Mesothelial cell of epicardium (in vitro differentiated cells): ENCODE results near the gene CP. TPM values are rescaled to one million over a fixed set of nuclear protein-coding genes. Genes with fewer than 3 reads are reported as not detected.
"Not testable (repeated sequence)": the region's sequence is repeated elsewhere in the genome, so short reads cannot be mapped to it uniquely, and the experiment has no call there.

ENCODE experiments used
- DNase-seq, 2 experiments: peaks; one replicate each; pipeline ENCODE4 v3.0.0; 2021; ENCODE audit warnings: low spot score in 2 of 2; ENCODE audit not compliant: unreplicated experiment in 2 of 2
- H3K27ac Mint-ChIP-seq: 2 replicates; pipeline ENCODE4 v1.8.0; 2021; ENCODE audit warnings: mixed read lengths
- H3K27me3 Mint-ChIP-seq: 2 replicates; pipeline ENCODE4 v1.8.0; 2021; ENCODE audit warnings: low read depth, mixed read lengths
- H3K36me3 Mint-ChIP-seq: 2 replicates; pipeline ENCODE4 v1.8.0; 2021; ENCODE audit warnings: mixed read lengths
- H3K4me1 Mint-ChIP-seq: 2 replicates; pipeline ENCODE4 v1.8.0; 2021; ENCODE audit warnings: mixed read lengths
- H3K4me3 Mint-ChIP-seq: 2 replicates; pipeline ENCODE4 v1.8.0; 2021; ENCODE audit warnings: mild to moderate bottlenecking, moderate library complexity, mixed read lengths
- H3K9me3 Mint-ChIP-seq: 2 replicates; pipeline ENCODE4 v1.8.0; 2021; ENCODE audit warnings: mixed read lengths
- total RNA-seq: library from RNA; stranded (reverse); gene quantifications from 3 replicates; pipeline ENCODE4 v1.2.1, GENCODE V29; 2021
- TF ChIP-seq, protein P1 (sequence below): fragments of 200-600 bp; sonication (generic); IDR thresholded peaks from one replicate; pipeline ENCODE4 v1.5.0; 2021; ENCODE audit warnings: antibody characterized with exemption; ENCODE audit not compliant: unreplicated experiment

CP gene
- total RNA-seq, 1 donor from 2014 or later: 22.6 TPM

DNA sequence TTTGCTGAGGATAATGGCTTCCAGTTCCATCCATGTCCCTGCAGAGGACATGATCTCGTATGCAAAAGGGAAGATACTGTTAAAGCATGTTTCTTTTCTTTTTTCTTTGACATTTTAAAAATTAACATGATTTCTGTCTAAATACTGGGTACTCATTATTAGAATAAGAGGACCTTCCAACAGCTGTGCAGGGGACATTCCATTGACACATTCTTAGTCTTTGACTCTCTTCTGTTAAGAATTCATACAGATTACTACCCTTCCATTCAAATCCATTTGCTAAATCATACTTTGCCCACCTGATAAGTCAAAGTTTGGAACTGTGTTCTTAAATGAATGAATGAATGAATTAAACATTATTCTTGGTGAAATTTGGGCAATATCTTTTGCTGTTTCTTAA, 5.1 kb upstream of the CP start:
- no peak for DNase-seq
- TF ChIP-seq, protein P1, sequence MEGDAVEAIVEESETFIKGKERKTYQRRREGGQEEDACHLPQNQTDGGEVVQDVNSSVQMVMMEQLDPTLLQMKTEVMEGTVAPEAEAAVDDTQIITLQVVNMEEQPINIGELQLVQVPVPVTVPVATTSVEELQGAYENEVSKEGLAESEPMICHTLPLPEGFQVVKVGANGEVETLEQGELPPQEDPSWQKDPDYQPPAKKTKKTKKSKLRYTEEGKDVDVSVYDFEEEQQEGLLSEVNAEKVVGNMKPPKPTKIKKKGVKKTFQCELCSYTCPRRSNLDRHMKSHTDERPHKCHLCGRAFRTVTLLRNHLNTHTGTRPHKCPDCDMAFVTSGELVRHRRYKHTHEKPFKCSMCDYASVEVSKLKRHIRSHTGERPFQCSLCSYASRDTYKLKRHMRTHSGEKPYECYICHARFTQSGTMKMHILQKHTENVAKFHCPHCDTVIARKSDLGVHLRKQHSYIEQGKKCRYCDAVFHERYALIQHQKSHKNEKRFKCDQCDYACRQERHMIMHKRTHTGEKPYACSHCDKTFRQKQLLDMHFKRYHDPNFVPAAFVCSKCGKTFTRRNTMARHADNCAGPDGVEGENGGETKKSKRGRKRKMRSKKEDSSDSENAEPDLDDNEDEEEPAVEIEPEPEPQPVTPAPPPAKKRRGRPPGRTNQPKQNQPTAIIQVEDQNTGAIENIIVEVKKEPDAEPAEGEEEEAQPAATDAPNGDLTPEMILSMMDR: no peak
- Mint-ChIP-seq H3K36me3 (no peaks in the 10 kb centered on the region), H3K9me3 (peaks cover 5% of the 10 kb centered on the region), H3K4me1 (peaks cover 33% of the 10 kb centered on the region), H3K27ac (no peak overlapping the region), H3K27me3 (no peaks in the 10 kb centered on the region), H3K4me3 (no peak overlapping the region)

DNA sequence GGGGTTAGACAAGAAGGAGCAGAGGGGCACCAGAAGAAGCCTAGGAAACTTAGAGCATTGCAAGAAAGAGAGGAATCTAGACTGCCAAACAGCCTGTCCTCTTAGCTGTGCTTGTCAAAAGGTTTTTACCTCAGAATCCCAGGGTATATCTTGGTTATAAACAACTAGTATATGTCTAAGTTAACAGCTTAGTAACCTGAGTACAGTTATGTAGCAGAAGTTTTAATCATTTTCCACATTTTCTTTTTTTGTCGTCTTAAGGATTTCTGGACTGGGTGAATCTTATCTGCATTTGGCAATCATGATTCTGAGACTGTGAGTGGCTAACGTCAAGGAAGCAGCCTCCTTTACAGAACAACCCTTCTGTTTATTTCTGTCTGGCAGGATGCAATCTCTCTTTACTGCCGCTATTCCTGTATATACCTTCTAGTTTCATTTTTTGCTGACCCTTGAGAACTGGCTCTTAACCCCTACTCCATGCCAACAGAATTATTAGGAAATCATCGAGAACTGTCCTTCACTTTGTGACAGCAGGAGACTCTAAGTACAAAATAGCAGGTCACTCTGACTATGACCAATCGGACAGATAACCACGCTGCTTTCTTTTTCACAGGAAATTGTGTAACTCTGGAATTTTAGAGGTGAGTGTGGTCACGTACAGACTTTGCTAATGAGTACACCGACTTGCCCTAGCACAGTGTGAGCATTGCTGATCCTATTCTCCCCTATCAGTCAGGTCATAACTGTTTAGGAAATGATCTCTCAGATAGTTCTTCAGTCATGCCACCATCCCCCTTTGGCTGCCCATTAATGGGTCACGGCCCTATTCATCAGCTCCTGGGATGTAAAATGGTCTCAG, 3.3 kb upstream of the CP start:
- H3K4me1 Mint-ChIP-seq: peaks cover 33% of the 10 kb centered on the region
- H3K27me3 Mint-ChIP-seq: no peaks in the 10 kb centered on the region
- peak overlapping the region; percentile 95 for H3K27ac Mint-ChIP-seq
- peak overlapping the region; percentile 56 for H3K4me3 Mint-ChIP-seq
- H3K36me3 Mint-ChIP-seq: no peaks in the 10 kb centered on the region
- TF ChIP-seq, protein P1: no peak
- no peak for DNase-seq
- H3K9me3 Mint-ChIP-seq: no peaks in the 10 kb centered on the region

DNA sequence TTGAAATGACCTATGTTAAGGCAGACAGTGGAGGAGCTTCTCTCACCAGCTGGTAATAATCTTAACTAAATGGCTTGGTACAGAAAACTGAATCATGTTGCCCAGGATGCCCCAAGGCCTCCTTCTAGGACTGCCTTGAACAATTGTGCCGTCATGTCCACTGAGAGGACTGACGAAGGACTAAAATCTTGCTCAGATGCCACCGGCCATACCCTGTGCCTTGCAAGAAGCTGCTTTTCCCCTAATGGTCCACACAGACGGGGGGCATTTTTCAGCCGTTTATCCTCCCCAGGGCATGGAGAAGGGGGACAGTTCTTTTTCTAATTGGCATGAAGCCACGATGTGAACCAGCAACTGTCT, 1.8 kb upstream of the CP start:
- Mint-ChIP-seq H3K4me1 (peaks cover 34% of the 10 kb centered on the region), H3K4me3 (no peak overlapping the region), H3K9me3 (peaks cover 4% of the 10 kb centered on the region), H3K36me3 (no peaks in the 10 kb centered on the region), H3K27ac (peak overlapping the region; percentile 82), H3K27me3 (no peaks in the 10 kb centered on the region)
- DNase-seq: no peak
- TF ChIP-seq, protein P1: no peak

DNA sequence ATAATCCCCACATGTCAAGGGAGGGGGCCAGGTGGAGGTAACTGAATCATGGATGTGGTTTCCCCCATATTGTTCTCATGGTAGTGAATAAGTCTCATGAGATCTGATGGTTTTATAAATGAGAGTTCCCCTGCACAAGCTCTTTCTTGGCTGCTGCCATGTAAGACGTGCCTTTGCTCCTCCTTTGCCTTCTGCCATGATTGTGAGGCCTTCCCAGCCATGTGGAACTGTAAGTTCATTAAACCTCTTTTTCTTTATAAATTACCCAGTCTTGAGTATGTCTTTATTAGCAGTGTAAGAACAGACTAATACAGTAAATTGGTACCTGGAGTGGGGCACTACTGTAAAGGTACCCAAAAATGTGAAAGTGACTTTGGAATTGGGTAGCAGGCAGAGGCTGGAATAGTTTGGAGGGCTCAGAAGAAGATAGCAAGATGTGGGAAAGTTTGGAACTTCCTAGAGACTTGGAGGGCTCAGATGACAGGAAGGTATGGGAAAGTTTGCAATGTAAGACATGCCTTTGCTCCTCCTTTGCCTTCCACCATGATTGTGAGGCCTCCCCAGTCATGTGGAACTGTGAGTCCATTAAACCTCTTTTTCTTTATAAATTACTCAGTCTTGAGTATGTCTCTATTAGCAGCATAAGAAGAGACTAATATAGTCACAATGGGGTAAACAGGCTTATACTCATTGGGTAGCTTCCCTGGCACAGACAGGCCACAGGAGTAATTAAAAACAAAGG, 2.1 kb downstream of the CP start:
- not testable (repeated sequence) for H3K36me3 Mint-ChIP-seq, H3K4me3 Mint-ChIP-seq, H3K27ac Mint-ChIP-seq, H3K27me3 Mint-ChIP-seq, H3K9me3 Mint-ChIP-seq, DNase-seq
- peaks cover 44% of the 10 kb centered on the region for H3K4me1 Mint-ChIP-seq

DNA sequence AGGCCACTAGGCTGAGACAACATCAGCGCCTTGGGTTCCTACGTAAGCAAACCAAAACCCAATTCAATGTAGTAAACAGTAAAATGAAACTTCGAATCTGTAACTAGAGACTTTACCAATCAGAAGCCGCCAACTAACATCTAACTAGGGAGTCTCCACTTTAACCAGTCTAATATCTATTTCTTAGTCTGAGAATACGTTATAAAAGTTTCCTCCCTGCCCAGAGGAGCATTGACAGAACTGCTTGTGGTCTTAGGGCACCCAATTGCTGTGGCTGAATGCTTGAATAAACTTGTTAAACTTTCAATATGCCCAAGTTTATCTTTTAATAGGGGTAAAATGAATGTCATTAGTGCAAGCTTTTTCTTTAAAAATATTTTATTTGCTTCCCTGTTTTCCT, 4.3 kb downstream of the CP start:
- Mint-ChIP-seq H3K9me3 (peaks cover 4% of the 10 kb centered on the region), H3K27ac (no peak overlapping the region), H3K4me3 (no peak overlapping the region), H3K27me3 (no peaks in the 10 kb centered on the region), H3K36me3 (no peaks in the 10 kb centered on the region), H3K4me1 (peaks cover 45% of the 10 kb centered on the region)
- TF ChIP-seq, protein P1: no peak
- no peak for DNase-seq

DNA sequence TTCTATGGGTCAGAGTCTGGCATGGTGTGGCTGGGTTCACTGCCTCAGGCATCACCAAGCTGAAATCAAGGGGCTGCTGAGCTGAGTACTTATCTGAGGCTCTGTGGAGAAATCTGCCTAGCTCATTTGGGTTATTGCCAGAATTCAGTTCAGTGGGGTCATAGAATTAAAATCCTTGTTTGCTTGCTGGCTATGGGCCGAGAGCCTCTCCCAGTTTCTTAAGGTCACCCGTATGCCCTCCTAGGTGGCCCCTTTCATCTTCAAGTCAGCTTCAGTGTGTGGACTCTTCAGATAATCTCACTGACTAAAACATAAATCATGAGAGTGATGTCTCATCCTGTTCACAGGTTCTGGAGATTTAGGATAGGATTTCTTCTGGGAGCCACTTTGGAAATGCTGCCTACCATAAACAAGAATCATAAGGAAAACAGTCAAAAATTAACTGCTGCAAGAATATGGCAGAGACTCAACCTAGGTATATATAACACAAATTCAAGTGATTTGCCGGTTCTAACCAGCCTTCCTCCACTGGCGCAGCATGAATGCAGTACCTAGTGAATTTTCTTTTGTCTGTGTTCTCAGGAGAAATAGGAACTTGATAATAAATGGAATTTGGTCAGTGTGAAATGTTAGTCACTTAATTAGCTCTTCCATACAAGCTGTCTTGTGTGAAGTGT, 5.3 kb downstream of the CP start:
- Mint-ChIP-seq H3K36me3 (no peaks in the 10 kb centered on the region), H3K9me3 (peaks cover 4% of the 10 kb centered on the region), H3K27me3 (no peaks in the 10 kb centered on the region), H3K27ac (peak overlapping the region; percentile 82), H3K4me3 (no peak overlapping the region), H3K4me1 (peaks cover 40% of the 10 kb centered on the region)
- TF ChIP-seq, protein P1: no peak
- DNase-seq: no peak
